Superior temporal gyrus (tissue), 1 donor: ENCODE data around the gene UNK.

Experiments used
- DNase-seq: peaks from one replicate; pipeline ENCODE4 v3.0.0-alpha.2; 2016; ENCODE audit errors: extremely low spot score

Gene UNK

GRCh38 chr17:75834279-75834920 lies 49.8 kb downstream of the UNK start:
- DNase-seq, result peak; percentile 29

GRCh38 chr17:75834928-75835653 lies 50.5 kb downstream of the UNK start:
- DNase-seq, result no peak

GRCh38 chr17:75835654-75835987 lies 51.0 kb downstream of the UNK start:
- no peak for DNase-seq

- no peak for DNase-seq
Observed at GRCh38 chr17:75836605-75837004, 52.0 kb downstream of the UNK start.

- DNase-seq, result no peak
Observed at GRCh38 chr17:75837899-75838298, 53.3 kb downstream of the UNK start.

GRCh38 chr17:75838410-75838809 lies 53.8 kb downstream of the UNK start:
- DNase-seq, result no peak

GRCh38 chr17:75839942-75840798 lies 55.6 kb downstream of the UNK start:
- DNase-seq, result no peak

- no peak for DNase-seq
Observed at GRCh38 chr17:75840799-75841164, 56.2 kb downstream of the UNK start.

GRCh38 chr17:75842411-75842810 lies 57.8 kb downstream of the UNK start:
- no peak for DNase-seq

- DNase-seq, result no peak
Observed at GRCh38 chr17:75842963-75843576, 58.5 kb downstream of the UNK start.

- no peak for DNase-seq
Observed at GRCh38 chr17:75843577-75844529, 59.2 kb downstream of the UNK start, which contains the start of gene UNC13D. UNC13D (minus strand) TSS chr17:75844404; CDS start chr17:75844337, 67 bp downstream.

- DNase-seq, result no peak
Observed at GRCh38 chr17:75844530-75845057, 60.0 kb downstream of the UNK start.

GRCh38 chr17:75845058-75845711 lies 60.6 kb downstream of the UNK start:
- DNase-seq, result peak; percentile 45

- DNase-seq, result no peak
Observed at GRCh38 chr17:75845933-75846691, 61.5 kb downstream of the UNK start.

GRCh38 chr17:75846692-75847613 lies 62.3 kb downstream of the UNK start:
- no peak for DNase-seq

GRCh38 chr17:75847614-75848522 lies 63.3 kb downstream of the UNK start:
- no peak for DNase-seq
